Stomach (tissue), 4 donors: Measurements from ENCODE around the gene WDR54.

ENCODE experiments used
- CTCF ChIP-seq, 7 experiments: fragments of 450-650 bp in 4 of 7; fragments of 200-600 bp in 3 of 7; sonication (generic) in 3 of 7; IDR thresholded peaks; one replicate each; pipeline ENCODE4 v1.5.1; 2016 to 2019; ENCODE audit warnings: antibody characterized with exemption in 7 of 7, control low read depth in 2 of 7, mild to moderate bottlenecking in 1 of 7
- EP300 ChIP-seq: sonication (generic); formaldehyde crosslinking; IDR thresholded peaks from one replicate; pipeline ENCODE4 v1.6.1; 2017; ENCODE audit warnings: antibody characterized with exemption
- POLR2A ChIP-seq, 4 donors: fragments of 450-650 bp; IDR thresholded peaks; one replicate each; pipeline ENCODE4 v1.6.1; 2016; ENCODE audit warnings: antibody characterized with exemption in 4 of 4, control low read depth in 2 of 4, mild to moderate bottlenecking in 1 of 4, moderate library complexity in 1 of 4
- POLR2AphosphoS5 ChIP-seq, 3 donors: sonication (generic); formaldehyde crosslinking; IDR thresholded peaks; one replicate each; pipeline ENCODE4 v1.6.1; 2016; ENCODE audit warnings: antibody characterized with exemption in 3 of 3

DNA sequence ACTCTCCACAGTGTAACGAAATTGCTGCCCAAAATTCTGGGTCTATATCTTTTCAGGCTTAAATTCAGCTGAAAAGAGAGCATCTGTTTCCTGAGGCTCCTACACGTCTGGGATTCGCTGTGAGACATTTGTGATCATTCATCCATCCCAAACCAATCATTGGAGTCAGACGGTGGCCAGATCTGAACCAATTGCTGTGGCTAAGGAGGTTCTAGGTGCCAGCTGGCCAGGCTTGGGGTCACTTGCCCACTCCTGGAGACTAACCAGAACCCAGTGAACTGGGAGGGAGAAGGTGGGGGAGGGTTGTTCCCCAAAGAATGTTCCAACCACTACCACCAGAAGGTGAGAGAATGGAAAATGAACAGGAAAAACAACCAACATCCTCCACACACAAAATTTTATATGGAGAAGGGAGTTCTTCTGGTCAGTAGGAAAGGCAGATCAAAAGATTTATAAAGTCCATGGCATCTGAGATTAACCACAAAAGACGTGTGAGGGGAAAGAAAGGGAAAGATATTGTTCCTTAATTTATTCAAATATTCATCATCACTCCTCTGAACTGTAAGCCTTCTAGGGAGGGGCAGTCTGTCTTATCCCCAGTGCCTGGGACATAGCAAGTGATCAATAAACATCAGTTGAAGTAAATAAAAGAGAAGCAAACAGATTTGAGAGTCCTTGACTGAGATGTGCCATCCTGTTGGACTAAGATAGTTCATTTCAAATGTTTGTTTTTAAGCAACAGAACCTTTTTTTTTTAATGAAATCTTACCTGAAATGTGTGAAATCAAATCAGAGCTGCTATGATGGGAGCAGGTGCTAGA, 23.2 kb downstream of the WDR54 start:
- TF ChIP-seq CTCF (IDR thresholded peaks at IDR 0.05): no peak
- no peak for TF ChIP-seq EP300
- TF ChIP-seq POLR2A (IDR thresholded peaks at IDR 0.05): no peak
- TF ChIP-seq POLR2AphosphoS5 (IDR thresholded peaks at IDR 0.05): no peak
